ENCODE measurements around the gene AVEN.

Gene AVEN, protein sequence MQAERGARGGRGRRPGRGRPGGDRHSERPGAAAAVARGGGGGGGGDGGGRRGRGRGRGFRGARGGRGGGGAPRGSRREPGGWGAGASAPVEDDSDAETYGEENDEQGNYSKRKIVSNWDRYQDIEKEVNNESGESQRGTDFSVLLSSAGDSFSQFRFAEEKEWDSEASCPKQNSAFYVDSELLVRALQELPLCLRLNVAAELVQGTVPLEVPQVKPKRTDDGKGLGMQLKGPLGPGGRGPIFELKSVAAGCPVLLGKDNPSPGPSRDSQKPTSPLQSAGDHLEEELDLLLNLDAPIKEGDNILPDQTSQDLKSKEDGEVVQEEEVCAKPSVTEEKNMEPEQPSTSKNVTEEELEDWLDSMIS

DNA sequence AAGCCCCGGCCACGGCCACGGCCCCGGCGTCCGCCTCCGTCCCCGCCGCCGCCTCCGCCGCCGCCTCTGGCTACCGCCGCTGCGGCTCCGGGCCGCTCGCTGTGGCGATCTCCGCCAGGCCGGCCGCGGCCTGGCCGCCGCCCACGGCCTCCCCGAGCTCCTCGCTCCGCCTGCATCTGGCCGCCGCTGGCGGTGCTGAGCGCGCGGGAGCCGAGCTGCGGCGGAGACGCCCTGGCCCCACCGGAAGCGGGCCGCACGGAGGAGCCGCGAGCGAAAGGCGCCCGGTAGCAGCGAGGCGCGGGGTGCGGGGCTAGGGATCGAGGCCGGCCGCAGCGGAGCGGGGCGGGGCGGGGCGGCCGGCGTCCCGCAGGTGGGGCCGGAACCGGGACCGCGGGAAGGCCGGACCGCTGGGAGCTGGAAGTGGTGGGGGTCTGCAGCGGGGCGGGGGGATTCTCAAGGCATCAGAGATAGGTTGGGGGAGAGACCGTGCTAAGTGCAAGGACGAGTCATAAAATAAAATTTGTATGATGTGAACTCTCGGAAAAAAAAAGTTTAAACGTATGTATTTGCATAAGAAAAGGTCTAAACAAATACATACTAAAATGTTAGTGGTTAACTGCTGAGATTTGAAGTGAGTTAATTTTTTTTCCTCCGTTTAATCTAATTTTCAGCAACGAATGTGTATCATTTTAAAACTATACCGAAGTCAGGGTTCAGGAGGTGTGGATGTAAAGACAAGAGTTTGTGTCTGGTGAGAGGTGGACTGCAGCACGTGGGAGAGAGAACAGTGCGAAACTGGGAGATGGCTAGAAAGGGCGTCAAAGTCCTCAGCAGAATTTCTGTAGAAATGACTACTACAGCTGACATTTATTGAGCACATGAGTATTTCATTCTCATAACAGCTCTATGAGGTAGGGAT is at the start of gene AVEN:
Gene AVEN (minus strand): TSS at position 334 of the 919 bp plus-strand sequence. CDS start 158 bp downstream, at position 176.
- peak within 1 kb of the TSS; percentile 84 for H3K27ac Mint-ChIP-seq
- ATAC-seq = peak; percentile 84
- peak within 1 kb of the TSS; percentile 78 for H3K4me3 Mint-ChIP-seq
- peak; percentile 62 for DNase-seq (ENCODE audit: low spot score in 2 of 2)
- peaks cover 22% of the 10 kb centered on the region for H3K4me1 Mint-ChIP-seq
- H3K9me3 Mint-ChIP-seq = no peaks in the 10 kb centered on the region
- no peaks in the 10 kb centered on the region for H3K36me3 Mint-ChIP-seq

DNA sequence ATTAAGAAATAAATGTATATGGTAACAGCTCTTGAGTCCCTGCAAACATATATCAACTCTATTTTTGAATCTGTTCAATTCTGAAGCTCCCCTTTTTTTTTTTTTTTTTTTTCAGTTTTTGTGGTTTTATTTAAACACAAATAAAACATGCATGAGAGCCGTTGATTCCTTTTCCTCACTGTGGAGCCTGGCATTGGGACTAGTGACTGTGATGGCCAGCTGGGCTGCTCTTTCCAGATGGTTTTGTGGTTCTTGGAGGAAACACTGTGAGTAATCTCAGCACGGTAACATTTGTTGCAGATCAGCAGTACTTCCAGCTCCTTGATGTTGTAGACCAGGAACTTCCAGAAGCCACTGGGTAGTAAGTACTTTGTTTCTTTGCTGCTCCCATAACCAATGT is 46.7 kb upstream of the AVEN start:
- ATAC-seq (no peak), DNase-seq (ENCODE audit: low spot score in 2 of 2) (no peak)
- Mint-ChIP-seq H3K27ac (no peak overlapping the region), H3K36me3 (peaks cover 83% of the 10 kb centered on the region), H3K4me3 (no peak overlapping the region), H3K4me1 (no peaks in the 10 kb centered on the region), H3K9me3 (no peaks in the 10 kb centered on the region)

DNA sequence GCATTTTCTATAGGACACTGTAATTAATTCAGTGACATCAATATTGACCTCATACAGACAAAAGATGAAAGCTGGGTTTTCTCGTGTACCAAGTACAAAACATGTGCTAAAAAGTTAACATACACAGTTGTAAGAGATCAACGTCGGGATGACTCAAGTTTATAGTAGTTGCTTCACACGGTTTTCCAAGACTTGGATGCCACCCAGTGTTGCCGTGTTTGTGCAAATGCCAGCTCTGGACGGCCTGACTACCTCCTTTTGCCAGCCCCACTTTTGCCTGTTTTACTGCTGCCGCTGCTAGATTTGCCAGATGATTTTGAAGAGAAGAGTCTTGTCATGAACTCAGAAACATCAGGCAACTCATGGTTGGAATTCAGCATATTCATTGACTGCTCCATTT is 45.1 kb upstream of the AVEN start:
- Mint-ChIP-seq H3K4me1 (no peaks in the 10 kb centered on the region), H3K36me3 (peaks cover 70% of the 10 kb centered on the region), H3K27ac (no peak overlapping the region), H3K9me3 (no peaks in the 10 kb centered on the region), H3K4me3 (no peak overlapping the region)
- DNase-seq (ENCODE audit: low spot score in 2 of 2) = no peak
- no peak for ATAC-seq

DNA sequence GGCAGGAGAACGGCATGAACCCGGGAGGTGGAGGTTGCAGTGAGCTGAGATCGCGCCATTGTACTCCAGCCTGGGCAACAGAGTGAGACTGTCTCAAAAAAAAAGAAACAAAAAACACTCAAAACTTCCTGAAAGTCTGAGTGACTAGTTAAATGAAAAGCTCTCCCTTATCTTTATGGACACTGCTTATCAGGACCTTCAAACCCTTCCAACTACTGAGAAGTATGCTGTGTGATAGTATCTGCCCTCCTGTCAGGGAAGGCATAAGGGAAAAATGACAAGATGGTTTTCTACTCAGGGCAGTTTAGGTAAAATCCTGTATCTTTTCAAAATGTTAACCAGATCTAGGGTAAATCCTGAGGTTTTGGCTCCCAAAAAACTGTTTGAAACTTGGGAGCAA is 40.9 kb upstream of the AVEN start:
- ATAC-seq = no peak

DNA sequence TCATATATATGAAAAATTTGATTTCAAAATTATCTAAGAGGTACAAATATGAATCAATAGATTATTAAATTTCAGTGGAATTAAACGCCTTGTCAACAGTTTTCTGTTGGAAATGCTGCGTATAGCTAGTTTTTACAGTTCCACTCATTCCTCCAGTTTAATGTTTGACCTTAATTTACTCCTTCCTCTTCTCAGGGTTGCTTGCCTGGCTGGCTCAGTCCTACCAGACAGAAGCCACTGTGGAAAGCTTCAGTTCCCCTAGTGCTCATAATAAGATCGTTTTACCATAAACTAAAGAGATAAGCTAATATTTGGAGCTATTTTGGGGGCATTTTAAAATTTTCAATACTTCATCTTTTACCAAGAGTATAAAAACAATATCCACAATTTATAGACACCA is 39.9 kb upstream of the AVEN start:
- no peak overlapping the region for H3K27ac Mint-ChIP-seq
- DNase-seq (ENCODE audit: low spot score in 2 of 2) (no peak), ATAC-seq (no peak)
- no peaks in the 10 kb centered on the region for H3K4me1 Mint-ChIP-seq
- H3K36me3 Mint-ChIP-seq = peaks cover 18% of the 10 kb centered on the region
- no peaks in the 10 kb centered on the region for H3K9me3 Mint-ChIP-seq
- no peak overlapping the region for H3K4me3 Mint-ChIP-seq

More for the DNA sequence above, 40.9 kb upstream of the AVEN start:
- H3K27ac Mint-ChIP-seq = no peak overlapping the region
- no peaks in the 10 kb centered on the region for H3K9me3 Mint-ChIP-seq
- peaks cover 28% of the 10 kb centered on the region for H3K36me3 Mint-ChIP-seq
- H3K4me1 Mint-ChIP-seq = no peaks in the 10 kb centered on the region
- no peak for DNase-seq (ENCODE audit: low spot score in 2 of 2)
- H3K4me3 Mint-ChIP-seq = no peak overlapping the region

DNA sequence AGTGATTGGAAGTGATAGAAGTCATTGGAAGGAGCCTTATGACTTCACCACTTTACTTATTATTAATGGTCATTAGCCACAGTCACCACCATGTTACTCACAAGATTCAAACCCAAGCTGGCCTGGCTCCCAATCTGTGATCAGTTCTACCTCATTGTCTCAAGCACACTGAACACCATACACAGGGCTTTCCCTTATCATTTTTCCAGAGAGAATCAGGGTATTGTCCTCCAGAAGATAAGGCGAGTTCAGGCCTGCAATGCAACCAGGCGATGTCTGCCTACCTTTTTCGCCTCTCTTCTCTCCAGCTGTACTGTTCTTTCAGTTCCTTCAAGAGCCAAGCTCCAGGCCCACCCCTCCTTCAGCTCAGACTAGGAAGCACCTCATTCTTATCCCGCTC is 37.8 kb upstream of the AVEN start:
- no peak overlapping the region for H3K27ac Mint-ChIP-seq
- ATAC-seq (no peak), DNase-seq (ENCODE audit: low spot score in 2 of 2) (no peak)
- H3K9me3 Mint-ChIP-seq = no peaks in the 10 kb centered on the region
- no peaks in the 10 kb centered on the region for H3K4me1 Mint-ChIP-seq
- no peak overlapping the region for H3K4me3 Mint-ChIP-seq
- no peaks in the 10 kb centered on the region for H3K36me3 Mint-ChIP-seq

DNA sequence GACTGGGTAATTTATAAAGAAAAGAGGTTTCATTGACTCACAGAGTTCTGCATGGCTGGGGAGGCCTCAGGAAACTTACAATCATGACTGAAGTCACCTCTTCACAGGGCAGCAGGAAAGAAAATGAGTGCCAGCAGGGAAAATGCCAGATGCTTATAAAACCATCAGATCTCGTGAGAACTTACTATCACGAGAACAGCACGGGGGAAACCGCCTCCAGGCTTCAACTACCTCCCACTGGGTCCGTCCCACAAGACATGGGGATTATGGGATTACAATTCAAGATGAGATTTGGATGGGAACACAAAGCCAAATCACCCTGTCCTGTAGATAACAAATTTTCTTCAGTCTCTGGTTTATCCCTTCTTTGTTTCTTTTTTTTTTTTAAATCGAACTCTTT is 31.0 kb upstream of the AVEN start:
- Mint-ChIP-seq H3K9me3 (no peaks in the 10 kb centered on the region), H3K4me1 (no peaks in the 10 kb centered on the region), H3K36me3 (no peaks in the 10 kb centered on the region), H3K4me3 (no peak overlapping the region), H3K27ac (no peak overlapping the region)
- DNase-seq (ENCODE audit: low spot score in 2 of 2) (no peak), ATAC-seq (no peak)

DNA sequence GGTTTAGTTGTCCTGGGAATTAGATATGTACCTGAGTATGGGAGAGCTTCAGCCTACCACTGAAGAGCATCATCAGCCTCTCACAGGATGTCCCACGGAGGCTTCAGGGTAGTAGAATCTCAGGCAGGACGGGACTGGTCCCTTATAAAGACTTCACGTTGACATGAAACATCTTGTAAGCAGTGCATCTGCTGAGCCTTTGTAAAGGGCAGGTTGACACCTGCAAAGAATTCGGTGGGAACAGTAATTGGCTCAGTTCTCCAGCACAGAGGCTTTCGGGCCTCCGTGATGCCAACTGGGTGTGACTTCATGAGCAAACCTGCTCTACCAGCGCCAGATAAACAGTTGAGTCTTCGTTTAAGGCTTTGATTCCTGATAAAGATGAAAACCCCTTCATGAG is 26.9 kb upstream of the AVEN start:
- no peak for ATAC-seq
- H3K9me3 Mint-ChIP-seq = no peaks in the 10 kb centered on the region
- no peak overlapping the region for H3K4me3 Mint-ChIP-seq
- no peak for DNase-seq (ENCODE audit: low spot score in 2 of 2)
- no peaks in the 10 kb centered on the region for H3K36me3 Mint-ChIP-seq
- H3K4me1 Mint-ChIP-seq = no peaks in the 10 kb centered on the region
- H3K27ac Mint-ChIP-seq = no peak overlapping the region

DNA sequence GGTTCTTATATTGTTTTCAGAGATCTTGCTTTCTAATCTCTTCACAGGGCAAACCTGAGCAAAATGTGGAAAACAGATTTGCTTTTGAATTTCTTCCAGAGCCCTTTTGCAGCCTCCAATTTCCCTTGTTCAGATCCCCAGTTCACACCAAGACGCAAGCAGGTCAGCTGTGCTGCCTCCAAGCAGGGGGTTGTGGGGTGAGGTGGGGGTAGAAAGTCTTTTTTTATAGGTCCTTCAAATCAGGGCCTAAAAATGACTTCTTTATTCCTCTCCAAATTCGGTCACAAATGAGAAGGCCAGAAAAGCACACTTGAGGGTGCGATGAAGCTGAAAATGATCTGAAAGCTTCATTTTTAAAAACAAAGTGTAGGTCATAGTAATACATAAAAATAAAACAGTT is 26.3 kb upstream of the AVEN start:
- H3K9me3 Mint-ChIP-seq = no peaks in the 10 kb centered on the region
- H3K36me3 Mint-ChIP-seq = no peaks in the 10 kb centered on the region
- H3K4me1 Mint-ChIP-seq = no peaks in the 10 kb centered on the region
- DNase-seq (ENCODE audit: low spot score in 2 of 2) = no peak
- ATAC-seq = no peak
- no peak overlapping the region for H3K27ac Mint-ChIP-seq
- H3K4me3 Mint-ChIP-seq = no peak overlapping the region

DNA sequence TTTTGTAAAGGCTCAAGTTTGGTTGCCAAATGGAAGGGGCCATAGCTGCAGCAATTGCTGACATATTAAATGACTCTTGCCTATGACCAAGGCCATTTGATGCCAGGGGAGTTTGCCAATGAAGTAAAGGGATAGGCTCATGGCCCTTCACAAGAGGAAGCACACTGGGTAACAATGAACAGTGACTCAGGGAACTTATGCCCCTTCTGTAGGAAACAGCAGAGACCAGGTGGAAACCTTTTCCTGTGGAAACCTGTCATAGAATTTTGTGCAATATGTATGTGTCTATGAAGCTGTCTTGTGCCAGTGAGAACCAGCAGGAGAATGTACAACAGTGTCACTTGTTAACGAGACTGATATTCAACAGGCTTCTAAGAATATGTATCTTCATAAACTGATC is 25.4 kb upstream of the AVEN start:
- DNase-seq (ENCODE audit: low spot score in 2 of 2) (no peak), ATAC-seq (no peak)
- Mint-ChIP-seq H3K9me3 (no peaks in the 10 kb centered on the region), H3K27ac (peak overlapping the region; percentile 23), H3K36me3 (no peaks in the 10 kb centered on the region), H3K4me1 (no peaks in the 10 kb centered on the region), H3K4me3 (no peak overlapping the region)

DNA sequence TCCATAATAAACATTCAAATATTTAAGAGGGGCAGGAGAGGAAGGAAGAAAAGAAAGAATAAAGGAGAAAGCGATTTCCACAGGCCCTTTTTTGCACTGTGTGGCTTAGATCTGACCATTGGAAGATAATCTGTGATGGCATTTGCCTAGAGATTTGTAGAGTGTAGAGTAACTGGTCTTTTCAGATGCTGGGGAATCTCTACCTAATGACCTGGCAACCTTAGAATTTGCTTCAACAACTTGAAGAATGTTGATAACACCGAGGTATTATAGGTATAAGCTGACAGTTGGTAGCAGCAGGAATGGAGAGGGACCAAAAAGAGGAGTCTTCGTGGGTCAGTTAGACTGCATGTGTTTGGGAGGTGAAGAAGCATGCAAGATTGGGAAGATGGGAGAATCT is 20.9 kb upstream of the AVEN start:
- Mint-ChIP-seq H3K36me3 (no peaks in the 10 kb centered on the region), H3K4me3 (no peak overlapping the region), H3K9me3 (no peaks in the 10 kb centered on the region), H3K27ac (peak overlapping the region; percentile 20), H3K4me1 (no peaks in the 10 kb centered on the region)
- ATAC-seq (no peak), DNase-seq (ENCODE audit: low spot score in 2 of 2) (no peak)

DNA sequence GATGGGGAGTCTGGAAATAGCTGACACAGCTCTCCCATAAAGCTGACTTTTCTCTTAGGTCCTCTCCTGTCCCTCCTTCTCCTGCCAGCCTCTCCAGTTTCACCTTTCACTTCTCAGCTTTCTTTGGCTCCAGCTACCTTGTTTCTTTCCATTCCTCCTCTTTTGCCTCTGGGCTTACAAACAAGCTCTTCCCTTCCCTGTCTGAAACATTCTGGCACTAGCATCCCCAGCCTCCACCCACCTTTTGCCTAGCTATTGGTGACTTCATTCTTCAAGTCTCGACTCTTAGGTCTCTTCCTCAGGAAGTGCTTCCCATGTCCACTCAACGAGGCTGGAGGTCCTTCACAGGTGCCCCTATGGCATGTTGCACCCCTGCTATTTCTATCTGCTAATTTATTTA is 20.5 kb upstream of the AVEN start:
- ATAC-seq (no peak), DNase-seq (ENCODE audit: low spot score in 2 of 2) (no peak)
- H3K36me3 Mint-ChIP-seq = no peaks in the 10 kb centered on the region
- no peaks in the 10 kb centered on the region for H3K9me3 Mint-ChIP-seq
- no peaks in the 10 kb centered on the region for H3K4me1 Mint-ChIP-seq
- H3K4me3 Mint-ChIP-seq = no peak overlapping the region
- H3K27ac Mint-ChIP-seq = peak overlapping the region; percentile 20

DNA sequence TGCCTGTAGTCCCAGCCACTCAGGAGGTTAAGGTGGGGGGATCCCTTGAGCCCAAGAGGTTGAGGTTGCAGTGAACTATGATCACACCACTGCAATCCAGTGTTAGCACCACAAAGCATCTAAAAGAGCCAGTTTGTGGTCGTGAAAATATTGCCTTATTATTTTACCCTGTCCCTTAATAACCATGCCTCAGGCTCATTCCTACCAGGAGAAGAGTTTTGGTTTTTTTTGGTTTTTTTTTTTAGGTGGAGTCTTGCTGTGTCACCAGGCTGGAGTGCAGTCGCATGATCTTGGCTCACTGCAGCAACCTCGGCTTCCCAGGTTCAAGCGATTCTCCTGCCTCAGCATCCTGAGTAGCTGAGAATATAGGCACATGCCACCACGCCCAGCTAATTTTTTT is 17.9 kb upstream of the AVEN start:
- Mint-ChIP-seq H3K36me3 (no peaks in the 10 kb centered on the region), H3K4me3 (no peak overlapping the region), H3K4me1 (no peaks in the 10 kb centered on the region), H3K9me3 (no peaks in the 10 kb centered on the region), H3K27ac (no peak overlapping the region)
- ATAC-seq (no peak), DNase-seq (ENCODE audit: low spot score in 2 of 2) (no peak)

DNA sequence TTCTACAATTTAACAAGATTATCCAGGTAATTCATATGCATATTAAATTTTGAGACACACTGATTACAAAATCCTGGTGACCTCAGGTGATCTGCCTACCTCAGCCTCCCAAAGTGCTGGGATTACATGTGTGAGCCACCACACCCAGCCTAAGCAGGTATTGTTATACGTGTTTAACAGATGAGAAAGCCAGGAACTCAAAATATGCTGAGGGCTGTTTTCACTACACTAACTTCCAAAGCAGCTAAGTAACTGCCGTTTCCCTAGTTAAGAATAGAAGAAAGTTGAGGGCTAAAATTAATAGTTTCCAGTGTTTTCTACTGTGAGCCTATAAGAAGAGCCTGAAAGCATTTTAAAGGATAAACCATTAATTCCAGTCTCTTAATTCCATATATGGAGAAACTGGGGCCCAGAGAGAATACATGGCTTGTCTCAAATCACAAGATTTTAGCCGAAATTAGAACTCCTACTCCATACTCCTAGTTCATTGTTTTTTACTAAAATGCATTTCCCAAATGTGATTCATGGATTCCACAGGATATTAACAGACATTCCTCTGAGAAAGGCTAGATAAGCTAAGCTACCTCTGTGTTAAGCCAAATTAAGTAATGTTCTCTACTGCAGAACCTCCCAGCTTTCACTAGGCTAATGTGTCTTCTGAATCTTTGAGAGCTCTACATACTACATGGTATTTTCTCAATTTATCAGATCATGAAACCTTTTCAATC is 17.0 kb upstream of the AVEN start:
- Mint-ChIP-seq H3K4me1 (no peaks in the 10 kb centered on the region), H3K27ac (no peak overlapping the region), H3K4me3 (no peak overlapping the region), H3K9me3 (peaks cover 5% of the 10 kb centered on the region), H3K36me3 (peaks cover 6% of the 10 kb centered on the region)
- DNase-seq (ENCODE audit: low spot score in 2 of 2) (no peak), ATAC-seq (no peak)

DNA sequence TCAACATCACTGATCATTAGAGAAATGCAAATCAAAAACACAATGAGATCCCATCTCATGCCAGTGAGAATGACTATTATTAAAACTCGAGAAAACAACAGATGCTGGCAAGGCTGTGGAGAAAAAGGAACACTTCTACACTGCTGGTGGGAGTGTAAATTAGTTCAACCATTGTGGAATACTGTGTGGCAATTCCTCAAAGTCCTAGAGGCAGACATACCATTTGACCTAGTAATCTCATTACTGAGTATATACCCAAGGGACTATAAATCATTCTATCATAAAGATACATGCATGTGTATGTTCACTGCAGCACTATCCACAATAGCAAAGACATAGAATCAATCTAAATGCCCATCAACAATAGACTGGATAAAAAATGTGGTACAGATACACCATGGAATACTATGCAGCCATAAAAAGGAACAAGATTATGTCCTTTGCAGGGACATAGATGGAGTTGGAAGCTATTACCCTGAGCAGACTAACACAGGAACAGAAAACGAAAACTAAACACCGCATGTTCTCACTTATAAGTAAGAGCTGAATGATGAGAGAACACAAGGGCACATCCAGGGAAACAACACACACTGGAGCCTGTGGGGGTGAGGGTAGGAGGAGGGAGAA is 15.2 kb upstream of the AVEN start:
- no peak overlapping the region for H3K27ac Mint-ChIP-seq

More for the DNA sequence above, 15.2 kb upstream of the AVEN start:
- no peak for DNase-seq (ENCODE audit: low spot score in 2 of 2)
- no peak overlapping the region for H3K4me3 Mint-ChIP-seq
- no peaks in the 10 kb centered on the region for H3K4me1 Mint-ChIP-seq
- H3K9me3 Mint-ChIP-seq = peaks cover 16% of the 10 kb centered on the region
- H3K36me3 Mint-ChIP-seq = peaks cover 6% of the 10 kb centered on the region
- no peak for ATAC-seq
